NCI-H187 (cell line): ENCODE data around the gene LY6G6F.

Experiments used
- DNase-seq, 2 experiments: peaks; one replicate each; lab custom pipeline; 2025; lab: John Stamatoyannopoulos, UW

LY6G6F gene

DNA sequence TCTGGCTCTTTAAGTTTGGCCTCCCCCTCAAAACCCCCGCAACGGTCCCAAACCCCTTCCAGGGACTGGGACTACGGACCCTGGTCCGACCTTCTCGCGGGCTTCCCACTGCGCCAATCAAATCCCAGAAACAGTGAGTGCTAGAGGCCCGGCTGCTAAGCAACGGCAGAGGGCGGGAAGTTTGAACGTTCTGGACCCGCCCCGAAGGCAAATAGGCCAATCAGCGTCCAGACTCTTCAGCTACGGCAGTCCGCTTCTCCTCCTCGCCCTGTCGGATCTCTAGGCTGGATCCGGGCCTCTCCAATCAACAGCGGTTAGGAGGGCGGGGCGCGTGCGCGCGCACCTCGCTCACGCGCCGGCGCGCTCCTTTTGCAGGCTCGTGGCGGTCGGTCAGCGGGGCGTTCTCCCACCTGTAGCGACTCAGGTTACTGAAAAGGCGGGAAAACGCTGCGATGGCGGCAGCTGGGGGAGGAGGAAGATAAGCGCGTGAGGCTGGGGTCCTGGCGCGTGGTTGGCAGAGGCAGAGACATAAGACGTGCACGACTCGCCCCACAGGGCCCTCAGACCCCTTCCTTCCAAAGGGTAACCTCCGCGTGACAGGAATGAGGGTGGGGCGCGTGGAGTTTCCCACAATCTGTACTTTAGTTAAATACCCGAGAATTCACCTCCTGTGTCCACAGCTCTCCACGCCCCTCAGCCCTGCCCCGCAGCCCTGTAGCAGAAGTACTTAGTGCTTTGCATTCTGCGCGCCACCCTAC is 33.2 kb downstream of the LY6G6F start, which contains the start of gene MSH5:
MSH5 (plus strand) TSS at position 367 of the 758 bp plus-strand sequence. CDS start 462 bp downstream, outside the sequence.
- DNase-seq: peak; percentile 92 to 98

DNA sequence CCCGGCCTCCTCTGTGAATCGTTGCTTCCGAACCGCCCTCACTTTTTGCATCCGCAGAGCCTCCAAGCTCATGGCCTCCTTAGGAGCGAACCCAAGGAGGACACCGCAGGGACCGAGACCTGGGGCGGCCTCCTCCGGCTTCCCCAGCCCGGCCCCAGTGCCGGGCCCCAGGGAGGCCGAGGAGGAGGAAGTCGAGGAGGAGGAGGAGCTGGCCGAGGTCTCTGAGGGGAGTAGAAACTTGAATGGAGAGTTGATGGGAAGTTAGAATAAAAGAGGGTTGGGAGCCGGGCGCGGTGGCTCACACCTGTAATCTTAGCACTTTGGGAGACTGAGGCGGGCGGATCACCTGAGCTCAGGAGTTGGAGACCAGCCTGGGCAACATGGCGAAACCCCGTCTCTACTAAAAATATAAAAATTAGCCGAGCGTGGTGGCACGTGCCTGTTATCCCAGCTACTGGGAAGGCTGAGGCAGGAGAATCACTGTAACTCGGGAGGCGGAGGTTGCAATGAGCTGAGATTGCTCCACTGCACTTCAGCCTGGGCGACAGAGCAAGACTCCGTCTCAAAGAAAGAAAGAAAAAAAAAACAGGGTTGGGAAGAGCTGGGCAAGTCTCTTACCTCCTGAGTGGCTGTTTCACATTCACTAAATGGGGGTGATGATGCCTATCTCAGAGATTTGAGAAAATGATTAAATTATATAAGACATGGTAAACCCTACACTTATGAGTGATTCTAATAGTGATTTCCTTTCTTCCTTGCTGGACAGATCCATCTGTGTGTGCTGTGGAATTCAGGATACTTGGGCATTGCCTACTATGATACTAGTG is 33.9 kb downstream of the LY6G6F start:
- no peak for DNase-seq

DNA sequence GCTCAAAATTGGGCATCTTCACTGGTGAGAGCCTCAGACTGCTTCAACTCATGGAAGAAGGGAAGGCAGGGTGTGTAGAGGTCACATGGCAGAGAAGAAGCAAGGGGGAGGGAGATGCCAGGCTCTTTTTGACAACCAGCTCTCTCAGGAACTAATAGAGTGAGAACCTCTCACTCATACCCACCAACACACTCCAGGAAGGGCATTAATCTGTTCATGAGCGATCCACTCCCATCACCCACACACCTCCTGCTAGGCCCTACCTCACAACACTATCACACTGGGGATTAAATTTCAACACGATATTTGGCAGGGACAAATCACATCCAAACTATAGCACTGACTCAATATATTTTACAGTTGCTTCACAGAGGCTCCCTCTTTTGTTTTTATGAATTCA is 35.1 kb downstream of the LY6G6F start:
- no peak for DNase-seq

GRCh38 chr6:31742894-31743293 is 36.2 kb downstream of the LY6G6F start:
- DNase-seq: no peak

GRCh38 chr6:31744422-31744821 is 37.8 kb downstream of the LY6G6F start:
- DNase-seq: no peak

DNA sequence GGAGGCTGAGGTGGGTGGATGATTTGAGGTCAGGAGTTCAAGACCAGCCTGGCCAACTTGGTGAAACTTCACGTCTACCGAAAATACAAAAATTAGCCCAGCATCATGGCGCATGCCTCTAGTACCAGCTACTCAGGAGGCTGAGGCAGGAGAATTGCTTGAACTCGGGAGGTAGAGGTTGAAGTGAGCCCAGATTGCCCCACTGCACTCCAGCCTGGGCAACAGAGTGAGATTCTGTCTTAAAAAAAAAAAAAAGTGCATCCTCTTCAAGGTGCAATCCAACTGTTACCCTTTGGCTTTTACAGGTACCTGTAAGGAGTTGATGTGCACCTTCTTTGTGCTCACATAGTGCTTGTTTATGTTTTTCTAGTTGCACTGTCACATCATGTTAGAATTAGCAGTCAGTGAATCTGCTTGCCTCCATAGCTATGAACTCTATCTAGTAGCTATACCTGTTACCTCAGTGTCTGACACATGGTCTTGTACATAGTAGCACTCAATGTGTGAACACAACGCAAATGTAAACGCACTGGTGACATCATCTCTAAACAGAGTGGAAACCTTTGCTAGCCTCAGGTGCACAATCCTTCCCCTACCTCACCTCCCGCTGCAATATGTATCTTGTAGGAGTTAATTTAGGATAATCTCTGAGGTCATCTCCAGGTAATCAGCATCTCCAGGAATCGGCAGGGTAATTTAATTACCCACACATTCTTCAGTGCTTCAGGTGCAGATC is 42.8 kb downstream of the LY6G6F start:
- DNase-seq: no peak

GRCh38 chr6:31750411-31751022 is 43.9 kb downstream of the LY6G6F start:
- no peak for DNase-seq

DNA sequence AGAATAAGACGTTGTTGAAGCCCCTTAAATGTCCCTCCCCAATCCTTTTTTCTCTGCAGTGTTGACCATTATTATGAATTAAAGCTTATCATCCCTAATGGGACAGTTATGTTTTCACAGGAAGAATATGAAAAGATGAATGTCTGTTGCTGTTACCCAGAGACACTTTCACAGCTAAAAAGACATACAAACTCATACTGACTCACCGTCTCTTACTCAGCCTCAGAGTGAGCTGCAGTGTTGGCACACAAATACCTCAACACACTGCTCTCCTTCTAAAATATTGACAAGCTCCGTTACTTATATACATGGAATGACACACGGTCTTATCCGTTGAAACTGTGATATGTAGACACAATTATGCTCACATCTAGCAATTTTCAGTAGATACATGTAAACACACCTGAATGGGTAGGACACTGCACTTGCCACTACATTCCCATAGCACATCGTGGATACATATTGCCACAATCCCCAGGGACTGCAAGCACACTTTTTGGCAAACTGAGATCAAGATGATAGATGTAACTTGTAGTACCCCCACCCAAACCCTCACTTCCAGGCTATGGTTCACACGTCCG is 46.2 kb downstream of the LY6G6F start:
- no peak for DNase-seq

DNA sequence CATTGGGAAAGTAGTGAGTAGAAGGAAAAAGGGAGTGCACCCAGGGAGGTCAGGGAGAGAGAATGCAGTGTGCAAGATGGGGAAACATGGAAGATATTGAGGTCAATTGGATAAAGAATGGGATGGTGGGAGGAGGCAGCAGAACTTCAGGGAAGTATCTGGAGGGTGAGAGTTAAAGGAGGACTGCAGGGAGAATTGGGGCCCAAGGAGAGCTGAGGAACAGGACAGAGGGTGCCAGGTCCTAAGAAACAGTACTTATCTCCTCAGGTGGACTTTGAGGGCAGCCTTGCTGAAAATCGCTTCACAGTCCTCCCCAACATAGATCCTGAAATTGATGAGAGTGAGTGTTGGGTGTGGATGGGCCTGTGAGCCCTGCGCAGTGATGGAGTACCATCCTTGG is 51.6 kb downstream of the LY6G6F start:
- DNase-seq: no peak
